SK-N-SH treated with all-trans-retinoic acid at 6 μM for 48 hours (cell line): Measurements from ENCODE around the gene ZFYVE21.

ENCODE experiments used
- ARNTL ChIP-seq: fragments of 450-650 bp; formaldehyde crosslinking; IDR thresholded peaks from 2 replicates; pipeline ENCODE4 v1.5.0; 2020; ENCODE audit warnings: low read depth, mild to moderate bottlenecking, moderate library complexity, borderline replicate concordance
- CREB5 ChIP-seq: fragments of 250-450 bp; sonication (Bioruptor Pico); IDR thresholded peaks from 2 replicates; pipeline ENCODE4 v1.5.1; 2020; ENCODE audit warnings: low read depth, mild to moderate bottlenecking, moderate library complexity
- CSDC2 ChIP-seq: fragments of 250-450 bp; sonication (Bioruptor Pico); IDR thresholded peaks from 2 replicates; pipeline ENCODE4 v1.5.0; 2020; ENCODE audit warnings: mild to moderate bottlenecking, moderate library complexity
- CSRNP3 ChIP-seq: fragments of 250-450 bp; sonication (Bioruptor Pico); IDR thresholded peaks from 2 replicates; pipeline ENCODE4 v1.5.1; 2021; ENCODE audit warnings: mild to moderate bottlenecking, moderate library complexity
- ESRRG ChIP-seq: fragments of 250-450 bp; sonication (Bioruptor Pico); IDR thresholded peaks from 2 replicates; pipeline ENCODE4 v1.6.1; 2021; ENCODE audit warnings: mild to moderate bottlenecking
- GLIS3 ChIP-seq: fragments of 250-450 bp; sonication (Bioruptor Pico); IDR thresholded peaks from 2 replicates; pipeline ENCODE4 v1.5.0; 2020; ENCODE audit warnings: mild to moderate bottlenecking, moderate library complexity
- OSR1 ChIP-seq: fragments of 250-450 bp; sonication (Bioruptor Pico); IDR thresholded peaks from 2 replicates; pipeline ENCODE4 v1.8.0; 2022; ENCODE audit warnings: moderate library complexity, mild to moderate bottlenecking, inconsistent platforms
- PPARA ChIP-seq: fragments of 250-450 bp; sonication (Bioruptor Pico); IDR thresholded peaks from 2 replicates; pipeline ENCODE4 v1.5.0; 2020; ENCODE audit warnings: mild to moderate bottlenecking, borderline replicate concordance
- RARB ChIP-seq: fragments of 250-450 bp; sonication (Bioruptor Pico); IDR thresholded peaks from 2 replicates; pipeline ENCODE4 v1.8.0; 2021; ENCODE audit warnings: mild to moderate bottlenecking, moderate library complexity
- ZC3H10 ChIP-seq: fragments of 250-450 bp; sonication (Bioruptor Pico); IDR thresholded peaks from 2 replicates; pipeline ENCODE4 v1.5.1; 2021; ENCODE audit warnings: mild to moderate bottlenecking, moderate library complexity
- ZFP3 ChIP-seq: fragments of 250-450 bp; sonication (Bioruptor Pico); IDR thresholded peaks from 2 replicates; pipeline ENCODE4 v1.5.0; 2020; ENCODE audit warnings: mild to moderate bottlenecking, moderate library complexity
- ZFP30 ChIP-seq: fragments of 450-650 bp; formaldehyde crosslinking; IDR thresholded peaks from 2 replicates; pipeline ENCODE4 v1.5.0; 2022; ENCODE audit warnings: mild to moderate bottlenecking, moderate library complexity
- ZNF565 ChIP-seq: fragments of 450-650 bp; formaldehyde crosslinking; conservative IDR thresholded peaks from 2 replicates; pipeline ENCODE4 v1.5.0; 2020; ENCODE audit warnings: low read depth, mild to moderate bottlenecking, moderate library complexity
- TF ChIP-seq, protein P1 (sequence below): fragments of 250-450 bp; sonication (Bioruptor Pico); IDR thresholded peaks from 2 replicates; pipeline ENCODE4 v1.8.0; 2020; ENCODE audit warnings: mild to moderate bottlenecking, moderate library complexity, borderline replicate concordance

GRCh38 chr14:103729496-103730448, 14.2 kb downstream of the ZFYVE21 start:
- TF ChIP-seq ESRRG (CRISPR knock-in tag), result no peak
- no peak for TF ChIP-seq CREB5 (CRISPR knock-in tag)
- TF ChIP-seq ZFP30, result no peak
- no peak for TF ChIP-seq ARNTL (CRISPR knock-in tag)
- TF ChIP-seq, protein P1, sequence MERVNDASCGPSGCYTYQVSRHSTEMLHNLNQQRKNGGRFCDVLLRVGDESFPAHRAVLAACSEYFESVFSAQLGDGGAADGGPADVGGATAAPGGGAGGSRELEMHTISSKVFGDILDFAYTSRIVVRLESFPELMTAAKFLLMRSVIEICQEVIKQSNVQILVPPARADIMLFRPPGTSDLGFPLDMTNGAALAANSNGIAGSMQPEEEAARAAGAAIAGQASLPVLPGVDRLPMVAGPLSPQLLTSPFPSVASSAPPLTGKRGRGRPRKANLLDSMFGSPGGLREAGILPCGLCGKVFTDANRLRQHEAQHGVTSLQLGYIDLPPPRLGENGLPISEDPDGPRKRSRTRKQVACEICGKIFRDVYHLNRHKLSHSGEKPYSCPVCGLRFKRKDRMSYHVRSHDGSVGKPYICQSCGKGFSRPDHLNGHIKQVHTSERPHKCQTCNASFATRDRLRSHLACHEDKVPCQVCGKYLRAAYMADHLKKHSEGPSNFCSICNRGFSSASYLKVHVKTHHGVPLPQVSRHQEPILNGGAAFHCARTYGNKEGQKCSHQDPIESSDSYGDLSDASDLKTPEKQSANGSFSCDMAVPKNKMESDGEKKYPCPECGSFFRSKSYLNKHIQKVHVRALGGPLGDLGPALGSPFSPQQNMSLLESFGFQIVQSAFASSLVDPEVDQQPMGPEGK, result no peak
- TF ChIP-seq ZNF565 (CRISPR knock-in tag), result no peak
- no peak for TF ChIP-seq RARB (CRISPR knock-in tag)
- no peak for TF ChIP-seq ZFP3
- no peak for TF ChIP-seq OSR1
- TF ChIP-seq PPARA (CRISPR knock-in tag), result no peak
- no peak for TF ChIP-seq CSDC2
- no peak for TF ChIP-seq GLIS3 (CRISPR knock-in tag)
- no peak for TF ChIP-seq ZC3H10 (CRISPR knock-in tag)
- TF ChIP-seq CSRNP3, result no peak
